ENCODE results near the gene PCDHA12. TPM values are rescaled to one million over a fixed set of nuclear protein-coding genes. Genes with fewer than 3 reads are reported as not detected.
"Not testable (repeated sequence)": the region's sequence is repeated elsewhere in the genome, so short reads cannot be mapped to it uniquely, and the experiment has no call there.

PCDHA12 gene
- total RNA-seq, 1 experiment from 2014 or later, result not detected

- DNase-seq (ENCODE audit: low read depth), result no peak
Observed at GRCh38 chr5:140857177-140857986, 17.7 kb upstream of the PCDHA12 start.

GRCh38 chr5:140857987-140858240, 17.2 kb upstream of the PCDHA12 start:
- DNase-seq (ENCODE audit: low read depth), result no peak

- DNase-seq (ENCODE audit: low read depth), result no peak
Observed at GRCh38 chr5:140862441-140863295, 12.4 kb upstream of the PCDHA12 start.

GRCh38 chr5:140868721-140869554, 6.2 kb upstream of the PCDHA12 start, which contains the start of gene PCDHA11:
Gene PCDHA11, plus strand, starts transcription at chr5:140868957. Its CDS starts 147 bp downstream, at chr5:140869104.
- peak; percentile 19 for DNase-seq (ENCODE audit: low read depth)

- no peak for DNase-seq (ENCODE audit: low read depth)
Observed at GRCh38 chr5:140869555-140869886, 5.6 kb upstream of the PCDHA12 start.

GRCh38 chr5:140870221-140871201, 4.6 kb upstream of the PCDHA12 start:
- DNase-seq (ENCODE audit: low read depth), result no peak

GRCh38 chr5:140876541-140877261, 1.6 kb downstream of the PCDHA12 start:
- DNase-seq (ENCODE audit: low read depth), result not testable (repeated sequence)

GRCh38 chr5:140877262-140877581, 2.1 kb downstream of the PCDHA12 start:
- DNase-seq (ENCODE audit: low read depth), result no peak

- peak; percentile 4 for DNase-seq (ENCODE audit: low read depth)
Observed at GRCh38 chr5:140881889-140882590, 6.9 kb downstream of the PCDHA12 start, which contains the start of gene PCDHA13. Gene PCDHA13, plus strand, starts transcription at chr5:140882124. Its CDS starts 145 bp downstream, at chr5:140882269.

- peak; percentile 9 for DNase-seq (ENCODE audit: low read depth)
Observed at GRCh38 chr5:140882591-140882899, 7.4 kb downstream of the PCDHA12 start.

- DNase-seq (ENCODE audit: low read depth), result no peak
Observed at GRCh38 chr5:140883373-140883772, 8.3 kb downstream of the PCDHA12 start.

- no peak for DNase-seq (ENCODE audit: low read depth)
Observed at GRCh38 chr5:140883927-140884697, 9.0 kb downstream of the PCDHA12 start.

- no peak for DNase-seq (ENCODE audit: low read depth)
Observed at GRCh38 chr5:140916325-140916724, 41.2 kb downstream of the PCDHA12 start.

GRCh38 chr5:140923601-140924000, 48.5 kb downstream of the PCDHA12 start:
- DNase-seq (ENCODE audit: low read depth), result no peak

GRCh38 chr5:140925806-140926442, 50.8 kb downstream of the PCDHA12 start, which contains the start of gene PCDHAC1:
Gene PCDHAC1, plus strand, starts transcription at chr5:140926299. Its CDS starts 594 bp downstream, at chr5:140926893.
- DNase-seq (ENCODE audit: low read depth), result no peak

- DNase-seq (ENCODE audit: low read depth), result peak; percentile 22
Observed at GRCh38 chr5:140926443-140927227, 51.5 kb downstream of the PCDHA12 start.

- no peak for DNase-seq (ENCODE audit: low read depth)
Observed at GRCh38 chr5:140927228-140927573, 52.1 kb downstream of the PCDHA12 start.
